ENCODE results near the gene TUBGCP2. TPM values are rescaled to one million over a fixed set of nuclear protein-coding genes. Genes with fewer than 3 reads are reported as not detected.

The TUBGCP2 gene
- total RNA-seq, 2 donors from 2014 or later: 35.7 to 36.0 TPM

DNA sequence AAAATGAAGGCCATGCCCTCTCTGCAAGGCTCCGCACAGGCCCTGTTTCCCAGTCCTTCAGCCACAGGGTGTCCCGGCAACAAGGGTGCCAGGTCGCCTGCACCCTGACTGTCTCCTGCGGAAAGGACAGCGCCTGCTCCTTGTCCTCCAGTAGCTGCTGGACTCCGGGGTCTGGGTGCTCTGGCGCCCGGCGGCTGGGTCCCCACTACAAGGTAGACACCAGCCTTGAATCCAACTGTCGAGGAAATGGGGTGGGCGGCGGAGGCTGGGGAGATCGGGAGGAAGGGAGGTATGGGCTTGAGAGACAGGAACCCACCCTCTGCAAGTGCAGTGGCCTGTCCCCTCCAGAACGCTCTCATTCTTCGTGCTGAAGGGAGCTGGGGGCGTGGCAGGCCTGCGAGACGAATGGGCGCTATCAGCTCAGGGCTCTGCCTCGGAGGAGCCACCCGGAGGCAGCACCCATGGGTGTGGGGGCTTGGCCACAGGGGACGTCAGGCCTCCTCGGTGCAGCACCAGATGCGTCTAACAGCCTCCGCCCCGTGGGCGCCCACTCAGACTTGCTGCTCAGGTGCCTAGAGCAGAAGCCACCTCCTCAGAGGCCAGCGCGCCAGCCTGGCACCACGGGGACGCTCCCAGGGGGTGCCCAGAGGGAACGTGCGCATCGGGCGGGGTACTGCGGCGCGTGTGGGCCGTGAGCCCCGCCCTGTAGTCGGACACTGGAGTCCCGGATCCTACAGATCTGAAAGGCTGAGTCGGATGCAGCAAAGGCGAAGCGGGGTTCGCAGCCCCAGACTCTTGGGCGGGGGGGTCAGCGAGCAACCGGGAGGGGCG is 47.6 kb downstream of the TUBGCP2 start:
- intact Hi-C loops (cut with DNase I): no loop called here
- peak; percentile 89 for DNase-seq (ENCODE audit: low spot score)

- no peak for DNase-seq (ENCODE audit: low spot score)
- intact Hi-C loops (cut with DNase I): loop anchor here in 1 of 2 donors (10.0 kb wide), 1 partner anchor 1845 kb away; no protein-coding TSS in a partner anchor
Observed at GRCh38 chr10:133259602-133259989, 49.1 kb downstream of the TUBGCP2 start.

DNA sequence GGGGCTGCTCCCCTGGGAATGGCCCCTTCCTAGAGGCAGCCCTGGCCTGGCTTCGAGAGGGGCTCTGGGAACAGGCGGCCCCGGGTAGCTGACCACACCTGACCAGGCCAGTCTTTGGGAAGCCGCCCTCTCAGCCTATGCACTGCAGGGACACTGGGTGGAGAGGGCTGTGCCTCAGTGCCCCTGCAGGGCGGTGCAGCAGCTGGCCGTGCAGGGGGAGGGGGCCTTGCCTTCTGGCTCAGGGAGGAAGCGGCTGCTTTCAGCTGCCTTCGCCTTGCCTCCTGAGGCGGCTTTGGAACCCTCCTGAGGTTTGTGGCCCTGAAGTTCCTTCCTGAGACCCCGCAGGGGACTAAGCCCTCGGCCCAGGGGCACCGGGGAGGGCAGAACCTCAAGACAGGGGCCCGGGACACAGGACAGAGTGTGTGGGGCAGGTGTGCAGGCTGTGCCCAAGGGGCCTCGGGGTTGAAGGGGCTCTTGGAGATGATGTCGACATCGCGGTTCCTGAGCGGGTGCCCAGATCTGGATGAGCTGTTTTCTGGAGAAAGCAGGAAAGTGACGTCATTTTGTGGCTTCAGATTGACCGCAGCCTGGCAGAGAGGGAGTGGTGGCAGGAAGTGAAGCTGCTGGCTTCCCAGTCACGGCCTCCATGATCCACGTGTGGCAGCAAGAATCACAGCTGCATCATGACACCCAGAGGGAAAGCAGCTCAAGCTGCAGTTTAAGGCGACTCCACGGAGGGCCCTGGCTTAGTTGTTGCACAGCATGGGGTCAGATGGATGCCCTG is 49.7 kb downstream of the TUBGCP2 start:
- intact Hi-C loops (cut with DNase I): loop anchor here in 1 of 2 donors (10.0 kb wide), 1 partner anchor 1844 kb away; no protein-coding TSS in a partner anchor
- peak; percentile 97 for DNase-seq (ENCODE audit: low spot score)

DNA sequence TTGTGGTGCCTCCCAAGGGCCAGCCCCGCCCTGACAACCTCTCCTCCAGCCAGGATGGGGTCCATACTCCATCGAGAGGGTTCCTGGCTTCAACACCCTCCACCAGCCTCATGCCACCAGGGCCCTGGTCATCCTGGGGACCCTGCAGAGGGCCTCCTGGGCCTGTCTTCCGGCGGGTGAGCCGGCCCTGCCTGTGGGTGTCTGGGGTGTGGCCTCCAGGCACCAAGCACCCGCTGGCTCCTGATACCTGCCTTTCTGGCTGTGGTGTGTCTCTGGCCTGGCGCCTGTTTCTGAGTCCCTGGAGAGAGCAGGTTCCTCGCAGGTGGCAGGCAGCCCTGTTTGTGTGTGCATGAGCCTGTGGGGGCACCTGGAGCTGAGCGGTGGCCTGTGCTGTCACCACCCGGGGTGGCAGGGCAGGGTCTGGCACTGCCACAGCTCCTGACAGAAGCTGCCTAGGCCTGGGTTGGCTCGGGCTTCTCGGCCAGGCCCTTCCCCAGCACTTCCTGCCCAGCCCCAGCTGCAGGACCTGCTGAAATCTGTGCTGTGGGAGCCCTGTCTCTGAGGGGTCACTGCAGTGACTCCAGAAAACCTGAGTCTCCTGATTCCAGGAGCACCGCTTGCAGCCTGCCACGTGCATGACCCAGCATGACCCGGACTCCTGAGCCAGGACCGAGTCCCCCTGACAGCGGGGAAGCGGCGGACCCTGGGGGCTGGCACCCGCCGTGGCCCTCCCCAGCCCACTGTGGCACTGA is 50.4 kb downstream of the TUBGCP2 start:
- intact Hi-C loops (cut with DNase I): loop anchor here in 1 of 2 donors (10.0 kb wide), 1 partner anchor 1843 kb away; no protein-coding TSS in a partner anchor
- no peak for DNase-seq (ENCODE audit: low spot score)

- peak; percentile 92 for DNase-seq (ENCODE audit: low spot score)
- intact Hi-C loops (cut with DNase I): loop anchor here in 1 of 2 donors (10.0 kb wide), 1 partner anchor 1843 kb away; no protein-coding TSS in a partner anchor
Observed at GRCh38 chr10:133257489-133258065, 51.1 kb downstream of the TUBGCP2 start.

GRCh38 chr10:133255323-133255722 is 53.3 kb downstream of the TUBGCP2 start:
- DNase-seq (ENCODE audit: low spot score): no peak
- intact Hi-C loops (cut with DNase I): loop anchor here in 1 of 2 donors (2.0 to 10.0 kb wide), 2 partner anchors 995 to 1841 kb away; no protein-coding TSS in a partner anchor

DNA sequence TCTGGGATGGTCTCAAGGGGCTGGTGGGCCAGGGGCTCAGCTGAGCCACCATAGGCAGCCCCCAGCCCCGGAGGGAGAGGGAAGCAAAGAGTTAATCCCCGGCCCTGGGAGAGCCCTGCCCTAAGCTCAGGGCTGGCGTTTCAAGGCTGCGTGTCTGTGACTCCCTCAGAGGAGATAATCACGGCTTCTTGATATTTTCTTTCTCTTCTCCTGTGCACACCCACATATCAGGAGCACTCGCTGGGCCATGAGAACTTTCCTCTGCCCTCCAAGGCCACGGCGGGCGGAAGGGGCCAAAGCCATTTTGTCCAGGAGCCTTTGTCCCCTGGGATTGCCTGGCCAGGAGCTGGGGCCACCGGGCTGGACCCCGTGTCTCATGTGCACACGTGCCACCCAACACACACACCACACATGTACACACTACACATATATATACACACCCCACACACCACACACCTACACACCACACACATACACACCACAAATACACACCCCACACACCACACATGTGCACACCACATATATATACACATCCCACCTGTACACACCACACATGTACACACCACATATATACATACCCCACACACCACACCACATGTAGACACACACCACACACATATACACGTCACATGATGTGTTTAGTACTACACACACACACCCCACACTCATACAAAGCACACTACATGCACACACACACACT is 54.1 kb downstream of the TUBGCP2 start:
- no peak for DNase-seq (ENCODE audit: low spot score)
- intact Hi-C loops (cut with DNase I): loop anchor here in 1 of 2 donors (2.0 to 10.0 kb wide), 3 partner anchors 387 to 1840 kb away; no protein-coding TSS in a partner anchor

- intact Hi-C loops (cut with DNase I): loop anchor here in 1 of 2 donors (5.0 to 10.0 kb wide), 2 partner anchors 386 to 1839 kb away; no protein-coding TSS in a partner anchor
Observed at GRCh38 chr10:133253361-133253955, 55.2 kb downstream of the TUBGCP2 start.

DNA sequence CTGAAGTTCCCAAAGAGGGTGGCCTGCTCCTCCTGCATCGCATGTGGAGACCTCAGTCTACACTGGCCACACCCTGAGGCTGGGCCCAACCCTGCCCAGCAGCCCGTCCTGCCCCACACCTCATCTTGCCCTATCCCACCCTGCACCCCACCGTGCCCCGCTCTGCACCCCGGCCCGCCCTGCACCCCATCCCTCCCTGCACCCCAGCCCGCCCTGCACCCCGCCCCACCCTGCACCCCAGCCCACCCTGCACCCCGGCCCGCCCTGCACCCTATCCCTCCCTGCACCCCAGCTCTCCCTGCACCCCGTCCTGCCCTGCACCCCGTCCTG is 56.5 kb downstream of the TUBGCP2 start:
- intact Hi-C loops (cut with DNase I): loop anchor here in 1 of 2 donors (5.0 to 10.0 kb wide), 2 partner anchors 385 to 1837 kb away; no protein-coding TSS in a partner anchor
- no peak for DNase-seq (ENCODE audit: low spot score)

More at GRCh38 chr10:133253361-133253955, 55.2 kb downstream of the TUBGCP2 start:
- no peak for DNase-seq (ENCODE audit: low spot score)

DNA sequence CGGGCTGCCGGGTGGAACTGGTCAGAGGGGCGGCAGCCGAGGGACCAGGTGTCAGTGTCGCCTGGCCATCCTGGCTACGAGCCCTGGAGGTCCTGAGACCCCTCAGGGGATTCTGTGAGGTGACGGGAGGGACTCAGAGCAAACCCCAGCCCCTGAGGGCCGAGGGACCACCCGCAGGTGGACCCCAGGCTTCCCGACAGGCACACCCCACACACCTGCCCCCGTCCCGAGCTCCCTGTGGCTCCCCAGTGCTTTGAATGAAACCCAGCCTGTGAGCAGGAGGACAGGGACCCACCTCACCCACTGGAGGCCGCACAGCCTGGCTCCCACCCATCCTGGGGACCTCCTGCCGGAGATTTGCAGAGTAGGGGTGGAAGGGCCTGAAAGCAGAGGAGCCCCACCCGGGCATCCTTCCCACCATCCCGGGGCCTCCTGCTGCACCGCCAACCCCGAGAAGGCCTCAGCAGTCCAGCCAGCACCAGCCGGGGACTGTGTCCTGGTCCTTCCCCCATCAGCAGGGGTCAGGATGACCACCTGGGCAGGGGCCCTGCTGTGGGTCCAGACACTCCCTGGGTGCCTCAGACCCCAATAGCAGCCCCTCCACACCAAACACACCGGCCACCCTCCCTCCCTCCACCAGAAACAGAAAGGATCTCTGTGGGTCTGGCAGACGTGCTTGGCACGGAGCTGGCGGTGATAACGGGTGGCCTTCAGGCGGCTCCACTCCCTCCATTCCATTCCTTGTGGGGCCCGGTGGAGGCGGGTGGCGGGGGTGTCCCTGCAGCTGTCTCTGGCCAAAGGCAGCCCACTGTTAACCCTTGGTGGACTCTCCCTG is 57.1 kb downstream of the TUBGCP2 start:
- intact Hi-C loops (cut with DNase I): loop anchor here in 1 of 2 donors (5.0 to 10.0 kb wide), 2 partner anchors 384 to 1837 kb away; no protein-coding TSS in a partner anchor
- DNase-seq (ENCODE audit: low spot score): no peak

GRCh38 chr10:133249975-133250754 is 58.5 kb downstream of the TUBGCP2 start:
- no peak for DNase-seq (ENCODE audit: low spot score)
- intact Hi-C loops (cut with DNase I): loop anchor here in 1 of 2 donors (5.0 to 10.0 kb wide), 2 partner anchors 383 to 1835 kb away; no protein-coding TSS in a partner anchor

- intact Hi-C loops (cut with DNase I): no loop called here
- no peak for DNase-seq (ENCODE audit: low spot score)
Observed at GRCh38 chr10:133249094-133249780, 59.4 kb downstream of the TUBGCP2 start.

- DNase-seq (ENCODE audit: low spot score): no peak
- intact Hi-C loops (cut with DNase I): no loop called here
Observed at GRCh38 chr10:133248334-133248715, 60.3 kb downstream of the TUBGCP2 start.

GRCh38 chr10:133247681-133248333 is 60.9 kb downstream of the TUBGCP2 start:
- intact Hi-C loops (cut with DNase I): no loop called here
- DNase-seq (ENCODE audit: low spot score): no peak

DNA sequence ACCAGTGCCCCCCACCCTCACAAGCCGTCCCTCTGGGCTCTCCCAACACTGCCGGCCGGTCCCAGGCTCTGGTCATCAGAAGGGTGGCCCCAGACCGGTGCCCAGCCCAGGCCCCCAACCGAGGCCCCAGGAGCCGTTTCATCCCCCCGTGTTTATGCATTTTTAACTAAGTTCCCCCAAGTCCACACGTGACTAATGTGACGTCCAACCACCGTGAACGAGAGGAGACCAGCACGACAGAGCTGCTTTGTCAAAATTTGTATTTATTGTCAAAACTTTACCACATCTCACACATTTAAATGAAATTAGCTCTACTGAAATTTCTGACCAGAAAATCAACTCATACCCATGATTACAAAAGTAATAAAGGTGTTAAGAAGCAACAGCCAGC is 62.4 kb downstream of the TUBGCP2 start:
- intact Hi-C loops (cut with DNase I): no loop called here
- no peak for DNase-seq (ENCODE audit: low spot score)

Measured in posterior vena cava (tissue), 2 donors.